GM23338 (cell line): ENCODE results near the gene SPINK5. TPM values are rescaled to one million over a fixed set of nuclear protein-coding genes. Genes with fewer than 3 reads are reported as not detected.

Experiments used
- ATAC-seq: fragments of 200-7000 bp; cut with Tn5 transposase; 3 replicates; pipeline ENCODE4 v1.9.1; 2020
- DNase-seq: peaks from one replicate; pipeline ENCODE4 v3.0.0-alpha.2; 2015; ENCODE audit warnings: low spot score
- H2AFZ ChIP-seq: fragments of 200-600 bp; sonication (generic); 2 replicates; pipeline ENCODE4 v1.8.0; 2016; ENCODE audit warnings: antibody characterized with exemption, mild to moderate bottlenecking, moderate library complexity
- H3F3A ChIP-seq: fragments of 200-600 bp; sonication (generic); replicated peaks from 2 replicates; pipeline ENCODE4 v1.8.0; 2017; ENCODE audit warnings: antibody characterized with exemption, mixed run types, low read depth
- H3K27ac ChIP-seq: fragments of 200-600 bp; sonication (generic); 2 replicates; pipeline ENCODE4 v1.6.1; 2016; ENCODE audit warnings: low read depth
- H3K27me3 ChIP-seq: fragments of 200-600 bp; sonication (generic); 2 replicates; pipeline ENCODE4 v1.8.0; 2016; ENCODE audit warnings: mild to moderate bottlenecking, mixed run types, moderate library complexity; ENCODE audit not compliant: insufficient read depth
- H3K36me3 ChIP-seq: fragments of 200-600 bp; sonication (generic); 2 replicates; pipeline ENCODE4 v1.8.0; 2016; ENCODE audit warnings: mild to moderate bottlenecking; ENCODE audit not compliant: insufficient read depth
- H3K4me1 ChIP-seq: fragments of 200-600 bp; sonication (generic); 2 replicates; pipeline ENCODE4 v1.8.0; 2016; ENCODE audit warnings: mild to moderate bottlenecking, moderate library complexity; ENCODE audit not compliant: insufficient read depth
- H3K4me2 ChIP-seq: fragments of 200-600 bp; sonication (generic); 2 replicates; pipeline ENCODE4 v1.7.1; 2017; ENCODE audit warnings: mixed run types
- H3K4me3 ChIP-seq: fragments of 200-600 bp; sonication (generic); 2 replicates; pipeline ENCODE4 v1.6.1; 2016; ENCODE audit warnings: mixed run types
- H3K79me2 ChIP-seq: fragments of 200-600 bp; sonication (generic); replicated peaks from 2 replicates; pipeline ENCODE4 v1.8.0; 2017; ENCODE audit warnings: mild to moderate bottlenecking; ENCODE audit not compliant: insufficient read depth
- H3K9me2 ChIP-seq: fragments of 200-600 bp; sonication (generic); 2 replicates; pipeline ENCODE4 v1.8.0; 2017; ENCODE audit not compliant: insufficient read depth
- H4K20me1 ChIP-seq: fragments of 200-600 bp; sonication (generic); replicated peaks from 2 replicates; pipeline ENCODE4 v1.8.0; 2017; ENCODE audit warnings: mild to moderate bottlenecking; ENCODE audit not compliant: insufficient read depth
- H3K27ac Mint-ChIP-seq: 2 replicates; pipeline ENCODE4 v1.8.0; 2020; ENCODE audit warnings: inconsistent platforms, mild to moderate bottlenecking, moderate library complexity, mixed read lengths
- H3K27me3 Mint-ChIP-seq: 3 replicates; pipeline ENCODE4 v1.8.0; 2022; ENCODE audit warnings: low read depth, mild to moderate bottlenecking, moderate library complexity, mixed read lengths, inconsistent platforms; ENCODE audit not compliant: insufficient read depth, poor library complexity
- H3K36me3 Mint-ChIP-seq: 3 replicates; pipeline ENCODE4 v1.8.0; 2021; ENCODE audit warnings: low read depth, mild to moderate bottlenecking, inconsistent platforms, moderate library complexity, mixed read lengths
- H3K4me1 Mint-ChIP-seq: 3 replicates; pipeline ENCODE4 v1.8.0; 2020; ENCODE audit warnings: mild to moderate bottlenecking, inconsistent platforms, mixed read lengths
- H3K4me3 Mint-ChIP-seq: 3 replicates; pipeline ENCODE4 v1.8.0; 2021; ENCODE audit warnings: moderate library complexity, mild to moderate bottlenecking, inconsistent platforms, mixed read lengths
- H3K9me3 Mint-ChIP-seq: 3 replicates; pipeline ENCODE4 v1.8.0; 2020; ENCODE audit warnings: moderate library complexity, mild to moderate bottlenecking, inconsistent platforms, mixed read lengths
- CREB1 ChIP-seq: fragments of 250-450 bp; sonication (Bioruptor Pico); IDR thresholded peaks from 2 replicates; pipeline ENCODE4 v1.5.0; 2020; ENCODE audit warnings: low read depth, mild to moderate bottlenecking, moderate library complexity
- EZH2 ChIP-seq: fragments of 200-600 bp; sonication (generic); IDR thresholded peaks from one replicate; pipeline ENCODE4 v1.8.0; 2017; ENCODE audit warnings: antibody characterized with exemption, mild to moderate bottlenecking, low read depth; ENCODE audit not compliant: unreplicated experiment
- EZH2phosphoT487 ChIP-seq: fragments of 200-600 bp; sonication (generic); IDR thresholded peaks from one replicate; pipeline ENCODE4 v1.8.1; 2018; ENCODE audit warnings: antibody characterized with exemption; ENCODE audit not compliant: unreplicated experiment
- JUNB ChIP-seq: IDR thresholded peaks from one replicate; pipeline ENCODE4 v1.6.1; 2016; ENCODE audit warnings: antibody characterized with exemption; ENCODE audit not compliant: unreplicated experiment
- NANOG ChIP-seq: IDR thresholded peaks from 2 replicates; pipeline ENCODE4 v1.6.1; 2016; ENCODE audit warnings: antibody characterized with exemption, borderline replicate concordance
- POLR2AphosphoS5 ChIP-seq: IDR thresholded peaks from 2 replicates; pipeline ENCODE4 v1.6.1; 2016; ENCODE audit warnings: antibody characterized with exemption, low read depth
- STAT1 ChIP-seq: IDR thresholded peaks from one replicate; pipeline ENCODE4 v1.6.1; 2016; ENCODE audit warnings: antibody characterized with exemption; ENCODE audit not compliant: unreplicated experiment
- ZNF114 ChIP-seq: fragments of 250-450 bp; sonication (Bioruptor Pico); IDR thresholded peaks from 2 replicates; pipeline ENCODE4 v1.5.0; 2020; ENCODE audit warnings: mild to moderate bottlenecking, moderate library complexity
- ZNF331 ChIP-seq: fragments of 250-450 bp; sonication (Bioruptor Pico); IDR thresholded peaks from 2 replicates; pipeline ENCODE4 v1.5.0; 2020; ENCODE audit warnings: low read depth, mild to moderate bottlenecking, moderate library complexity
- polyA plus RNA-seq: library from polyadenylated mRNA; unstranded; fragments of >200 nt; fragmentation: Nextera tagmentation; extraction: Ambion mirVana; gene quantifications from 2 replicates; pipeline ENCODE4 v1.2.1, GENCODE V29; 2016
- total RNA-seq: library from RNA; depleted of rRNA; stranded (reverse); fragments of >200 nt; shearing (Covaris generic); gene quantifications from 2 replicates; pipeline ENCODE4 v1.2.3, GENCODE V29; 2014
- TF ChIP-seq, protein P1 (sequence below): fragments of 250-450 bp; sonication (Bioruptor Pico); IDR thresholded peaks from 2 replicates; pipeline ENCODE4 v1.5.0; 2020; ENCODE audit warnings: mild to moderate bottlenecking, moderate library complexity
- TF ChIP-seq, protein P2 (sequence below), 2 experiments: fragments of 200-600 bp in 1 of 2; sonication (generic) in 1 of 2; conservative IDR thresholded peaks; 2 replicates each; pipeline versions ENCODE4 v1.5.1 to v1.6.1; 2016 to 2017; ENCODE audit warnings: antibody characterized with exemption in 2 of 2, low read depth in 2 of 2, mild to moderate bottlenecking in 2 of 2, moderate library complexity in 1 of 2
- TF ChIP-seq, protein P3 (sequence below): IDR thresholded peaks from 2 replicates; pipeline ENCODE4 v1.6.1; 2016; ENCODE audit warnings: antibody characterized with exemption
- TF ChIP-seq, protein P4 (sequence below): IDR thresholded peaks from one replicate; pipeline ENCODE4 v1.6.1; 2018; ENCODE audit warnings: antibody characterized with exemption; ENCODE audit not compliant: unreplicated experiment

The SPINK5 gene
- total and polyA plus RNA-seq, 2 experiments from 2014 or later = 4.5 to 8.8 TPM

DNA sequence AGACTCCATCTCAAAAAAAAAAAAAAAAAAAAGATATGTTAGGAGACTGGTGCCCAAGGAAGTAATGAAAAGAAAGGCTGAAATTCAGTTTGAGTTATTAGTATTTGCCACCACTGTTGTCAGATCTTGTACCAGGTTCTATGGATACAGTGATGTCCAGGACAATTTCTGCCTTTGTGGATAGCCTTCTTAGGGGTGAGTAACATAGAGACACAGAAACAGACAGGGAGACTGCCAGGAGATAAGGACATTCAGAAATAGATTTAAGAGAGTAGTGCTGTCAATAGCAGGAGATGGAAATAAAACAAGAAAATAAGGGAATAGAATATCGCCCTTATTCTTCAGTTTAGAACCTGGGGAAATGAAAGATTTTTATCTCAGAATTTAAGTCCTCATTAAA, 98.3 kb downstream of the SPINK5 start:
- no peaks in the 10 kb centered on the region for H3K4me1 ChIP-seq
- ATAC-seq (no peak), DNase-seq (no peak)
- H3K36me3 ChIP-seq = no peaks in the 10 kb centered on the region
- no peaks in the 10 kb centered on the region for H3K27me3 ChIP-seq
- Mint-ChIP-seq H3K27ac (no peak overlapping the region), H3K4me1 (no peaks in the 10 kb centered on the region), H3K4me3 (no peak overlapping the region), H3K36me3 (peaks cover 2% of the 10 kb centered on the region; the same call in 1 of the 3 replicates), H3K27me3 (no peaks in the 10 kb centered on the region), H3K9me3 (no peaks in the 10 kb centered on the region; the same call in 2 of the 3 replicates)
- H3K4me2 ChIP-seq = no peak overlapping the region
- no peaks in the 10 kb centered on the region for H4K20me1 ChIP-seq
- no peak overlapping the region for H3K4me3 ChIP-seq
- TF ChIP-seq, protein P1, sequence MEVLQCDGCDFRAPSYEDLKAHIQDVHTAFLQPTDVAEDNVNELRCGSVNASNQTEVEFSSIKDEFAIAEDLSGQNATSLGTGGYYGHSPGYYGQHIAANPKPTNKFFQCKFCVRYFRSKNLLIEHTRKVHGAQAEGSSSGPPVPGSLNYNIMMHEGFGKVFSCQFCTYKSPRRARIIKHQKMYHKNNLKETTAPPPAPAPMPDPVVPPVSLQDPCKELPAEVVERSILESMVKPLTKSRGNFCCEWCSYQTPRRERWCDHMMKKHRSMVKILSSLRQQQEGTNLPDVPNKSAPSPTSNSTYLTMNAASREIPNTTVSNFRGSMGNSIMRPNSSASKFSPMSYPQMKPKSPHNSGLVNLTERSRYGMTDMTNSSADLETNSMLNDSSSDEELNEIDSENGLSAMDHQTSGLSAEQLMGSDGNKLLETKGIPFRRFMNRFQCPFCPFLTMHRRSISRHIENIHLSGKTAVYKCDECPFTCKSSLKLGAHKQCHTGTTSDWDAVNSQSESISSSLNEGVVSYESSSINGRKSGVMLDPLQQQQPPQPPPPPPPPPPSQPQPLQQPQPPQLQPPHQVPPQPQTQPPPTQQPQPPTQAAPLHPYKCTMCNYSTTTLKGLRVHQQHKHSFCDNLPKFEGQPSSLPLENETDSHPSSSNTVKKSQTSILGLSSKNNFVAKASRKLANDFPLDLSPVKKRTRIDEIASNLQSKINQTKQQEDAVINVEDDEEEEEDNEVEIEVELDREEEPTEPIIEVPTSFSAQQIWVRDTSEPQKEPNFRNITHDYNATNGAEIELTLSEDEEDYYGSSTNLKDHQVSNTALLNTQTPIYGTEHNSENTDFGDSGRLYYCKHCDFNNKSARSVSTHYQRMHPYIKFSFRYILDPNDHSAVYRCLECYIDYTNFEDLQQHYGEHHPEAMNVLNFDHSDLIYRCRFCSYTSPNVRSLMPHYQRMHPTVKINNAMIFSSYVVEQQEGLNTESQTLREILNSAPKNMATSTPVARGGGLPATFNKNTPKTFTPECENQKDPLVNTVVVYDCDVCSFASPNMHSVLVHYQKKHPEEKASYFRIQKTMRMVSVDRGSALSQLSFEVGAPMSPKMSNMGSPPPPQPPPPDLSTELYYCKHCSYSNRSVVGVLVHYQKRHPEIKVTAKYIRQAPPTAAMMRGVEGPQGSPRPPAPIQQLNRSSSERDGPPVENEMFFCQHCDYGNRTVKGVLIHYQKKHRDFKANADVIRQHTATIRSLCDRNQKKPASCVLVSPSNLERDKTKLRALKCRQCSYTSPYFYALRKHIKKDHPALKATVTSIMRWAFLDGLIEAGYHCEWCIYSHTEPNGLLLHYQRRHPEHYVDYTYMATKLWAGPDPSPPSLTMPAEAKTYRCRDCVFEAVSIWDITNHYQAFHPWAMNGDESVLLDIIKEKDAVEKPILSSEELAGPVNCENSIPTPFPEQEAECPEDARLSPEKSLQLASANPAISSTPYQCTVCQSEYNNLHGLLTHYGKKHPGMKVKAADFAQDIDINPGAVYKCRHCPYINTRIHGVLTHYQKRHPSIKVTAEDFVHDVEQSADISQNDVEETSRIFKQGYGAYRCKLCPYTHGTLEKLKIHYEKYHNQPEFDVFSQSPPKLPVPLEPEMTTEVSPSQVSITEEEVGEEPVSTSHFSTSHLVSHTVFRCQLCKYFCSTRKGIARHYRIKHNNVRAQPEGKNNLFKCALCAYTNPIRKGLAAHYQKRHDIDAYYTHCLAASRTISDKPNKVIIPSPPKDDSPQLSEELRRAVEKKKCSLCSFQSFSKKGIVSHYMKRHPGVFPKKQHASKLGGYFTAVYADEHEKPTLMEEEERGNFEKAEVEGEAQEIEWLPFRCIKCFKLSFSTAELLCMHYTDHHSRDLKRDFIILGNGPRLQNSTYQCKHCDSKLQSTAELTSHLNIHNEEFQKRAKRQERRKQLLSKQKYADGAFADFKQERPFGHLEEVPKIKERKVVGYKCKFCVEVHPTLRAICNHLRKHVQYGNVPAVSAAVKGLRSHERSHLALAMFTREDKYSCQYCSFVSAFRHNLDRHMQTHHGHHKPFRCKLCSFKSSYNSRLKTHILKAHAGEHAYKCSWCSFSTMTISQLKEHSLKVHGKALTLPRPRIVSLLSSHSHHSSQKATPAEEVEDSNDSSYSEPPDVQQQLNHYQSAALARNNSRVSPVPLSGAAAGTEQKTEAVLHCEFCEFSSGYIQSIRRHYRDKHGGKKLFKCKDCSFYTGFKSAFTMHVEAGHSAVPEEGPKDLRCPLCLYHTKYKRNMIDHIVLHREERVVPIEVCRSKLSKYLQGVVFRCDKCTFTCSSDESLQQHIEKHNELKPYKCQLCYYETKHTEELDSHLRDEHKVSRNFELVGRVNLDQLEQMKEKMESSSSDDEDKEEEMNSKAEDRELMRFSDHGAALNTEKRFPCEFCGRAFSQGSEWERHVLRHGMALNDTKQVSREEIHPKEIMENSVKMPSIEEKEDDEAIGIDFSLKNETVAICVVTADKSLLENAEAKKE (CRISPR knock-in tag) = no peak
- TF ChIP-seq, protein P2, sequence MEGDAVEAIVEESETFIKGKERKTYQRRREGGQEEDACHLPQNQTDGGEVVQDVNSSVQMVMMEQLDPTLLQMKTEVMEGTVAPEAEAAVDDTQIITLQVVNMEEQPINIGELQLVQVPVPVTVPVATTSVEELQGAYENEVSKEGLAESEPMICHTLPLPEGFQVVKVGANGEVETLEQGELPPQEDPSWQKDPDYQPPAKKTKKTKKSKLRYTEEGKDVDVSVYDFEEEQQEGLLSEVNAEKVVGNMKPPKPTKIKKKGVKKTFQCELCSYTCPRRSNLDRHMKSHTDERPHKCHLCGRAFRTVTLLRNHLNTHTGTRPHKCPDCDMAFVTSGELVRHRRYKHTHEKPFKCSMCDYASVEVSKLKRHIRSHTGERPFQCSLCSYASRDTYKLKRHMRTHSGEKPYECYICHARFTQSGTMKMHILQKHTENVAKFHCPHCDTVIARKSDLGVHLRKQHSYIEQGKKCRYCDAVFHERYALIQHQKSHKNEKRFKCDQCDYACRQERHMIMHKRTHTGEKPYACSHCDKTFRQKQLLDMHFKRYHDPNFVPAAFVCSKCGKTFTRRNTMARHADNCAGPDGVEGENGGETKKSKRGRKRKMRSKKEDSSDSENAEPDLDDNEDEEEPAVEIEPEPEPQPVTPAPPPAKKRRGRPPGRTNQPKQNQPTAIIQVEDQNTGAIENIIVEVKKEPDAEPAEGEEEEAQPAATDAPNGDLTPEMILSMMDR (conservative IDR thresholded peaks at IDR 0.05; ENCODE audit: low read depth in 2 of 2) = no peak
- TF ChIP-seq STAT1 (no peak), NANOG (no peak), ZNF331 (CRISPR knock-in tag) (no peak), JUNB (no peak), EZH2phosphoT487 (no peak), POLR2AphosphoS5 (no peak), EZH2 (no peak), ZNF114 (CRISPR knock-in tag) (no peak), CREB1 (CRISPR knock-in tag) (no peak)
- TF ChIP-seq, protein P3, sequence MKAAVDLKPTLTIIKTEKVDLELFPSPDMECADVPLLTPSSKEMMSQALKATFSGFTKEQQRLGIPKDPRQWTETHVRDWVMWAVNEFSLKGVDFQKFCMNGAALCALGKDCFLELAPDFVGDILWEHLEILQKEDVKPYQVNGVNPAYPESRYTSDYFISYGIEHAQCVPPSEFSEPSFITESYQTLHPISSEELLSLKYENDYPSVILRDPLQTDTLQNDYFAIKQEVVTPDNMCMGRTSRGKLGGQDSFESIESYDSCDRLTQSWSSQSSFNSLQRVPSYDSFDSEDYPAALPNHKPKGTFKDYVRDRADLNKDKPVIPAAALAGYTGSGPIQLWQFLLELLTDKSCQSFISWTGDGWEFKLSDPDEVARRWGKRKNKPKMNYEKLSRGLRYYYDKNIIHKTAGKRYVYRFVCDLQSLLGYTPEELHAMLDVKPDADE = no peak
- TF ChIP-seq, protein P4, sequence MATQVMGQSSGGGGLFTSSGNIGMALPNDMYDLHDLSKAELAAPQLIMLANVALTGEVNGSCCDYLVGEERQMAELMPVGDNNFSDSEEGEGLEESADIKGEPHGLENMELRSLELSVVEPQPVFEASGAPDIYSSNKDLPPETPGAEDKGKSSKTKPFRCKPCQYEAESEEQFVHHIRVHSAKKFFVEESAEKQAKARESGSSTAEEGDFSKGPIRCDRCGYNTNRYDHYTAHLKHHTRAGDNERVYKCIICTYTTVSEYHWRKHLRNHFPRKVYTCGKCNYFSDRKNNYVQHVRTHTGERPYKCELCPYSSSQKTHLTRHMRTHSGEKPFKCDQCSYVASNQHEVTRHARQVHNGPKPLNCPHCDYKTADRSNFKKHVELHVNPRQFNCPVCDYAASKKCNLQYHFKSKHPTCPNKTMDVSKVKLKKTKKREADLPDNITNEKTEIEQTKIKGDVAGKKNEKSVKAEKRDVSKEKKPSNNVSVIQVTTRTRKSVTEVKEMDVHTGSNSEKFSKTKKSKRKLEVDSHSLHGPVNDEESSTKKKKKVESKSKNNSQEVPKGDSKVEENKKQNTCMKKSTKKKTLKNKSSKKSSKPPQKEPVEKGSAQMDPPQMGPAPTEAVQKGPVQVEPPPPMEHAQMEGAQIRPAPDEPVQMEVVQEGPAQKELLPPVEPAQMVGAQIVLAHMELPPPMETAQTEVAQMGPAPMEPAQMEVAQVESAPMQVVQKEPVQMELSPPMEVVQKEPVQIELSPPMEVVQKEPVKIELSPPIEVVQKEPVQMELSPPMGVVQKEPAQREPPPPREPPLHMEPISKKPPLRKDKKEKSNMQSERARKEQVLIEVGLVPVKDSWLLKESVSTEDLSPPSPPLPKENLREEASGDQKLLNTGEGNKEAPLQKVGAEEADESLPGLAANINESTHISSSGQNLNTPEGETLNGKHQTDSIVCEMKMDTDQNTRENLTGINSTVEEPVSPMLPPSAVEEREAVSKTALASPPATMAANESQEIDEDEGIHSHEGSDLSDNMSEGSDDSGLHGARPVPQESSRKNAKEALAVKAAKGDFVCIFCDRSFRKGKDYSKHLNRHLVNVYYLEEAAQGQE = no peak
- no peaks in the 10 kb centered on the region for H3K79me2 ChIP-seq
- no peaks in the 10 kb centered on the region for H3F3A ChIP-seq
- H3K27ac ChIP-seq = no peak overlapping the region
- H3K9me2 ChIP-seq = no peaks in the 10 kb centered on the region
- H2AFZ ChIP-seq = no peak overlapping the region
